NCI-H2029 (cell line): Measurements from ENCODE around the gene PGK1.
"Not testable (repeated sequence)": the region's sequence is repeated elsewhere in the genome, so short reads cannot be mapped to it uniquely, and the experiment has no call there.

Source experiments
- DNase-seq: peaks from one replicate; lab custom pipeline; 2025; lab: John Stamatoyannopoulos, UW

The PGK1 gene

GRCh38 chrX:78116365-78116764 is 12.3 kb downstream of the PGK1 start:
- no peak for DNase-seq

GRCh38 chrX:78116766-78117165 is 12.7 kb downstream of the PGK1 start:
- DNase-seq: no peak

GRCh38 chrX:78118628-78119027 is 14.6 kb downstream of the PGK1 start:
- no peak for DNase-seq

- DNase-seq: no peak
Measured at GRCh38 chrX:78119521-78120227, 15.6 kb downstream of the PGK1 start.

GRCh38 chrX:78123190-78123589 is 19.1 kb downstream of the PGK1 start:
- no peak for DNase-seq

- DNase-seq: no peak
Measured at GRCh38 chrX:78124307-78124706, 20.3 kb downstream of the PGK1 start.

- DNase-seq: no peak
Measured at GRCh38 chrX:78125148-78125547, 21.1 kb downstream of the PGK1 start.

GRCh38 chrX:78125781-78126180 is 21.7 kb downstream of the PGK1 start:
- not testable (repeated sequence) for DNase-seq

- DNase-seq: no peak
Measured at GRCh38 chrX:78129714-78130113, 25.7 kb downstream of the PGK1 start.

GRCh38 chrX:78130396-78130795 is 26.3 kb downstream of the PGK1 start:
- DNase-seq: no peak

GRCh38 chrX:78131117-78131516 is 27.1 kb downstream of the PGK1 start:
- DNase-seq: no peak

- no peak for DNase-seq
Measured at GRCh38 chrX:78133238-78133960, 29.4 kb downstream of the PGK1 start.

- peak; percentile 63 for DNase-seq
Measured at GRCh38 chrX:78139160-78140123, 35.4 kb downstream of the PGK1 start, which contains the start of gene TAF9B. Gene TAF9B (minus strand): TSS chrX:78139650. CDS start chrX:78139611, 39 bp downstream.

GRCh38 chrX:78140206-78140605 is 36.2 kb downstream of the PGK1 start:
- no peak for DNase-seq

GRCh38 chrX:78147002-78147540 is 43.0 kb downstream of the PGK1 start:
- DNase-seq: not testable (repeated sequence)

GRCh38 chrX:78157373-78157772 is 53.3 kb downstream of the PGK1 start:
- not testable (repeated sequence) for DNase-seq

- not testable (repeated sequence) for DNase-seq
Measured at GRCh38 chrX:78157846-78158245, 53.8 kb downstream of the PGK1 start.

- not testable (repeated sequence) for DNase-seq
Measured at GRCh38 chrX:78160711-78161110, 56.7 kb downstream of the PGK1 start.

- DNase-seq: not testable (repeated sequence)
Measured at GRCh38 chrX:78163175-78163574, 59.1 kb downstream of the PGK1 start.

GRCh38 chrX:78165425-78165824 is 61.4 kb downstream of the PGK1 start:
- no peak for DNase-seq

- no peak for DNase-seq
Measured at GRCh38 chrX:78168065-78168464, 64.0 kb downstream of the PGK1 start.
